Prostate gland (tissue), 2 donors: ENCODE measurements around the gene BMP10. TPM values are rescaled to one million over a fixed set of nuclear protein-coding genes. Genes with fewer than 3 reads are reported as not detected.

ENCODE experiments used
- DNase-seq: peaks from one replicate; pipeline ENCODE4 v3.0.0-alpha.2; 2019; ENCODE audit warnings: low spot score
- H3K27ac ChIP-seq, 2 donors: fragments of 200-600 bp; sonication (generic); 2 replicates each; pipeline ENCODE4 v1.5.1; 2017 to 2019
- H3K27me3 ChIP-seq: fragments of 200-600 bp; sonication (generic); replicated peaks from 2 replicates; pipeline ENCODE4 v1.5.1; 2019; ENCODE audit not compliant: insufficient read depth
- H3K36me3 ChIP-seq, 2 donors: fragments of 200-600 bp; sonication (generic); 1 replicate in 1 of 2; 2 replicates in 1 of 2; pipeline versions ENCODE4 v1.5.1 to v1.8.1; 2017 to 2019
- H3K4me1 ChIP-seq: fragments of 200-600 bp; sonication (generic); replicated peaks from 2 replicates; pipeline ENCODE4 v1.5.1; 2019
- H3K4me3 ChIP-seq, 2 donors: fragments of 200-600 bp; sonication (generic); 2 replicates each; pipeline ENCODE4 v1.5.1; 2017 to 2019
- H3K9me3 ChIP-seq: fragments of 200-600 bp; sonication (generic); 2 replicates; pipeline ENCODE4 v1.5.1; 2017
- CTCF ChIP-seq, 4 experiments: fragments of 200-600 bp in 2 of 4; fragments of 450-650 bp in 2 of 4; sonication (generic) in 2 of 4; IDR thresholded peaks; 1 replicate in 3 of 4; 2 replicates in 1 of 4; pipeline ENCODE4 v1.5.1; 2016 to 2019; ENCODE audit warnings: antibody characterized with exemption in 4 of 4, mild to moderate bottlenecking in 2 of 4, moderate library complexity in 2 of 4
- POLR2A ChIP-seq: fragments of 450-650 bp; IDR thresholded peaks from one replicate; pipeline ENCODE4 v1.6.1; 2016; ENCODE audit warnings: antibody characterized with exemption, mild to moderate bottlenecking
- POLR2AphosphoS5 ChIP-seq: sonication (generic); formaldehyde crosslinking; IDR thresholded peaks from one replicate; pipeline ENCODE4 v1.6.1; 2017; ENCODE audit warnings: antibody characterized with exemption
- WGBS: methylation state at CpG from one replicate; pipeline ENCODE4 v1.1.5; 2018; 5-methylcytosine and 5-hydroxymethylcytosine counted together
- intact Hi-C: fragments of 100-400 bp; cut with DNase I; formaldehyde crosslinking; loops from one replicate; pipeline ENCODE4 v1.14.2; 2022
- total RNA-seq, 2 donors: library from RNA; depleted of rRNA; stranded (reverse); fragments of >200 nt; gene quantifications; one replicate each; pipeline ENCODE4 v1.1.0, GENCODE V29; 2016

The BMP10 gene
- total RNA-seq, 2 donors from 2014 or later, result not detected

DNA sequence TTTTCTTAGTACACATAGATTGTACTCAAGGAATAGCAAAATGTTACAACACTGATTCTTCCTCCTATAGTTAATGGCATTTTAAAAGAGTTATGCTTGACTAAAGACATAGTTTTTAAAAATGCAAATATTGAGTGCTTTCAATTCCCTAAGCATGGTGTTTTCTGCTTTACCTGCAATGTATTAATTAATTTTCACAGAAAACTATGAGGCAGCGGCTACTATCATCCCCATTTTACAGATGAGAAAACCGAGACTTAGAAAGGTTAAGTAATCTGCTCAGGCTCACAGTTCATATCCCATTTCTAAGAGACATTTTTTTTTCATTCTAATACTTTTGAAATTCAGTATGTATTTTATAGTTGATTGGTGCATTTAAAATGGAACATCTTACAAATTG is 38.0 kb downstream of the BMP10 start:
- TF ChIP-seq POLR2AphosphoS5, result no peak
- TF ChIP-seq CTCF (IDR thresholded peaks at IDR 0.05), result no peak
- no peak for TF ChIP-seq POLR2A
- H3K9me3 ChIP-seq, result no peaks in the 10 kb centered on the region
- no peaks in the 10 kb centered on the region for H3K36me3 ChIP-seq
- 100% methylated on average over 2 of the region's 2 CpGs for WGBS
- H3K27me3 ChIP-seq, result no peaks in the 10 kb centered on the region
- no peak overlapping the region for H3K27ac ChIP-seq
- DNase-seq, result no peak
- H3K4me1 ChIP-seq, result peaks cover 4% of the 10 kb centered on the region
- intact Hi-C loops, result loop anchor here (10.0 kb wide), 1 partner anchor 78 kb away; no protein-coding TSS in a partner anchor
- H3K4me3 ChIP-seq, result no peak overlapping the region

DNA sequence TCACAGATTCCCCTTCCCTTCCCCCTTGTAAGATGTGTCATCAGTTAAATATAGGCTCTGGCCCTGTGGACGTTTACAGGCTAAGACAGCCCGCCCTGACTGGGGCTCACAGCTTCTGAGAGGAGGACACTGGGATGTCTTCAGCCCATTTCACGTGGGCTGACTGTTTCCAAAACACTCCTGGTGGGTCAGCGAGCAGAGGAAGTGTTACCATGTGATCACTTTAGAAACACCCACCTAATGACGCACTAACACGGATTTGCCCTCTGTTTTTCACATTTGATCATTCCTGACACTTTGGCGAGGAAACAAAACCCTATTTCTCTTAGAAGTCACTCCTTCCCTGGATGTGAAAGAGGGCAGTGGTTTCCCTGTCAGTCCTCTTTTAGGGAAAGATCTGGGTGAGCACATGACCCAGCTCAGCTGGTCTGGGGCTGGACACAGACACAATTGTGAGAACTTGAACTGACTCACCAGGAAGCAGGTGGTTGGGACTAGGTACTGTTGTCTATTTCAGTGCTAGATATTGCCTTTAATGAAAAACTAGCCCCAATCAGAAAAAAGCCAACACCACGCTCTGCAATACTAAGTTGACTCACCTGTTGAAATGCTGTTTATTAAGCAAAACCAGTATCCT is 38.8 kb downstream of the BMP10 start:
- DNase-seq, result no peak
- Histone ChIP-seq H3K9me3 (no peaks in the 10 kb centered on the region), H3K27me3 (no peaks in the 10 kb centered on the region), H3K36me3 (no peaks in the 10 kb centered on the region), H3K4me3 (no peak overlapping the region), H3K4me1 (peaks cover 4% of the 10 kb centered on the region), H3K27ac (peak overlapping the region in 1 of 2 donors; percentile 29)
- intact Hi-C loops, result loop anchor here (10.0 kb wide), 1 partner anchor 78 kb away; no protein-coding TSS in a partner anchor
- WGBS, result 55% methylated on average over 8 of the region's 8 CpGs
- TF ChIP-seq POLR2AphosphoS5 (no peak), POLR2A (no peak), CTCF (IDR thresholded peaks at IDR 0.05) (no peak)

GRCh38 chr2:68831686-68832232 is 39.4 kb downstream of the BMP10 start:
- WGBS, result 73% methylated on average over 3 of the region's 3 CpGs
- TF ChIP-seq POLR2AphosphoS5, result no peak
- TF ChIP-seq POLR2A, result no peak
- no peak for TF ChIP-seq CTCF (IDR thresholded peaks at IDR 0.05)
- Histone ChIP-seq H3K27ac (peak overlapping the region in 1 of 2 donors; percentile 29), H3K4me1 (peaks cover 4% of the 10 kb centered on the region), H3K4me3 (no peak overlapping the region), H3K36me3 (no peaks in the 10 kb centered on the region), H3K9me3 (no peaks in the 10 kb centered on the region), H3K27me3 (no peaks in the 10 kb centered on the region)
- DNase-seq, result no peak
- intact Hi-C loops, result loop anchor here (10.0 kb wide), 1 partner anchor 77 kb away; no protein-coding TSS in a partner anchor

DNA sequence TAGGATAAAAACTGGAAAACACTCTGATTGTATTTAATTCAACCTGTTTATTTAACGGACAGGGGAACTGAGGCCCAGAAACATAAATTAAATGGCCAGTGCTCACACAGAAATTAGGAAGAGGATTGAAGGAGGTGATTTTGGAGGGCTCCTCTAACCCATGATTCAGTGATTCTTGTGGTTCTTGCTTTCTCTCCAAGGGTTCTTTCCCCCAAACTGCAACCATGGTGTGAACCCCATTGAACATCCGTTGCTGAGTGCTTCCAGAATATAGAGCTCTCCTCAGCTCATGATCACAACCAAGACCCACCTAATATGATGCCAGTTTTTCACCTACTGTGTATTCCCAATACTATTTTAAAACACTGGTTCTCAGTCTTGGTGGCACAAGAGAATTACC is 41.4 kb downstream of the BMP10 start:
- intact Hi-C loops, result loop anchor here (10.0 kb wide), 1 partner anchor 75 kb away; no protein-coding TSS in a partner anchor
- Histone ChIP-seq H3K4me1 (peaks cover 4% of the 10 kb centered on the region), H3K27ac (peak overlapping the region; percentile 8 to 36), H3K27me3 (no peaks in the 10 kb centered on the region), H3K9me3 (no peaks in the 10 kb centered on the region), H3K4me3 (no peak overlapping the region), H3K36me3 (no peaks in the 10 kb centered on the region)
- WGBS, result 45% methylated on average over 2 of the region's 2 CpGs
- DNase-seq, result no peak
- no peak for TF ChIP-seq POLR2AphosphoS5
- TF ChIP-seq CTCF (IDR thresholded peaks at IDR 0.05), result no peak
- TF ChIP-seq POLR2A, result no peak
